ENCODE measurements around the gene SYNPO2. TPM values are rescaled to one million over a fixed set of nuclear protein-coding genes. Genes with fewer than 3 reads are reported as not detected.

Gene SYNPO2
- total RNA-seq, 1 experiment from 2014 or later = 0.28 TPM

- H3K36me3 ChIP-seq (ENCODE audit: control insufficient read depth, insufficient read depth, low read length) = no peaks in the 10 kb centered on the region
- CTCF ChIA-PET = no interaction called here
- intact Hi-C loops (cut with micrococcal nuclease; ENCODE audit: unreplicated experiment) = no loop called here
Observed at GRCh38 chr4:118994030-118994429, 105.4 kb downstream of the SYNPO2 start.

GRCh38 chr4:118995693-118996391 is 107.2 kb downstream of the SYNPO2 start:
- DNase-seq (ENCODE audit: low read depth, low spot score) (no peak), ATAC-seq (no peak)
- POLR2A ChIA-PET = no interaction called here
- no peaks in the 10 kb centered on the region for H3K9me3 ChIP-seq (ENCODE audit: control insufficient read depth, insufficient read depth, low read depth, low read length)
- BruUV-seq (replicated peaks) = no TSS peak
- H3K36me3 ChIP-seq (ENCODE audit: control insufficient read depth, insufficient read depth, low read length) = no peaks in the 10 kb centered on the region
- no peaks in the 10 kb centered on the region for H3K4me1 ChIP-seq (ENCODE audit: control insufficient read depth, insufficient read depth, low read length)
- H3K27ac ChIP-seq (ENCODE audit: low read length) = no peak overlapping the region
- H3K27me3 ChIP-seq (ENCODE audit: control insufficient read depth, insufficient read depth, low read length) = no peaks in the 10 kb centered on the region
- in situ Hi-C loops (cut with HindIII; ENCODE audit: low pct_unique_long_range_greater_than_20kb, low sequenced_read_pairs) (no loop called here), intact Hi-C loops (cut with micrococcal nuclease; ENCODE audit: unreplicated experiment) (no loop called here)
- CTCF ChIA-PET = no interaction called here
- no peak overlapping the region for H3K4me3 ChIP-seq (ENCODE audit: low read depth in 2 of 2, low read length in 2 of 2)
- TF ChIP-seq SIN3A (IDR thresholded peaks at IDR 0.05; ENCODE audit: borderline replicate concordance, insufficient read depth, low read depth, low read length) (no peak), CTCF (IDR thresholded peaks at IDR 0.05) (no peak), TCF7L2 (IDR thresholded peaks at IDR 0.05; ENCODE audit: low read depth, low read length) (no peak), POLR2AphosphoS5 (IDR thresholded peaks at IDR 0.05; ENCODE audit: low read depth, low read length) (no peak), REST (IDR thresholded peaks at IDR 0.05; ENCODE audit: insufficient read depth in 1 of 2, low read depth in 2 of 2, low read length in 1 of 2) (no peak)

More at GRCh38 chr4:118994030-118994429, 105.4 kb downstream of the SYNPO2 start:
- Histone ChIP-seq H3K4me1 (ENCODE audit: control insufficient read depth, insufficient read depth, low read length) (no peaks in the 10 kb centered on the region), H3K9me3 (ENCODE audit: control insufficient read depth, insufficient read depth, low read depth, low read length) (no peaks in the 10 kb centered on the region), H3K27ac (ENCODE audit: low read length) (no peak overlapping the region), H3K4me3 (ENCODE audit: low read depth in 2 of 2, low read length in 2 of 2) (no peak overlapping the region), H3K27me3 (ENCODE audit: control insufficient read depth, insufficient read depth, low read length) (no peaks in the 10 kb centered on the region)
- TF ChIP-seq TCF7L2 (IDR thresholded peaks at IDR 0.05; ENCODE audit: low read depth, low read length) = no peak
- TF ChIP-seq SIN3A (IDR thresholded peaks at IDR 0.05; ENCODE audit: borderline replicate concordance, insufficient read depth, low read depth, low read length) = no peak
- no peak for TF ChIP-seq REST (IDR thresholded peaks at IDR 0.05; ENCODE audit: insufficient read depth in 1 of 2, low read depth in 2 of 2, low read length in 1 of 2)
- no peak for TF ChIP-seq CTCF (IDR thresholded peaks at IDR 0.05)
- no peak for TF ChIP-seq POLR2AphosphoS5 (IDR thresholded peaks at IDR 0.05; ENCODE audit: low read depth, low read length)
- no peak for ATAC-seq
- no peak for DNase-seq (ENCODE audit: low read depth, low spot score)
- POLR2A ChIA-PET = no interaction called here
- in situ Hi-C loops (cut with HindIII; ENCODE audit: low pct_unique_long_range_greater_than_20kb, low sequenced_read_pairs) = no loop called here
- no TSS peak for BruUV-seq (replicated peaks)
